ENCODE results near the gene TNKS2.

TNKS2 gene

DNA sequence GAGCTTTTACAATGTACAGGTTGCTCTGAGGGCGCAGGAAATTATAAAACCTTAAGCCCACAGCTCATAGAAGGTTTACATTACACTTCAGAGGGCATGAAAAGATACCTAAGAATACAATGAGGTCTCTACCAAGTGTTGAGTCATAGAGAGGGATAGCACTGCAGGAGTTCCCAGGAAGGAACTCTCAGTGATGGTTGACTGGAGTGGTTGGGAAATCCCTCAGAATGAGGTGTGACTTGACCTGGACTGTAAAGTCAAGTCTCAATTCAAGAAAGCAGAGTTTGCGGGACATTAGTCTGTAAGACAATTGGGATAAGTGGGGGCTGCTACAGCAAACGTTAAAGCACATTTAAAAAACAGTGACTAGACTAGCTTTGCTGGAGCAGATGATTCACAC lies 21.9 kb downstream of the TNKS2 start:
- no peak overlapping the region for H3K4me3 ChIP-seq (ENCODE audit: low read length)
- TF ChIP-seq, protein P1, sequence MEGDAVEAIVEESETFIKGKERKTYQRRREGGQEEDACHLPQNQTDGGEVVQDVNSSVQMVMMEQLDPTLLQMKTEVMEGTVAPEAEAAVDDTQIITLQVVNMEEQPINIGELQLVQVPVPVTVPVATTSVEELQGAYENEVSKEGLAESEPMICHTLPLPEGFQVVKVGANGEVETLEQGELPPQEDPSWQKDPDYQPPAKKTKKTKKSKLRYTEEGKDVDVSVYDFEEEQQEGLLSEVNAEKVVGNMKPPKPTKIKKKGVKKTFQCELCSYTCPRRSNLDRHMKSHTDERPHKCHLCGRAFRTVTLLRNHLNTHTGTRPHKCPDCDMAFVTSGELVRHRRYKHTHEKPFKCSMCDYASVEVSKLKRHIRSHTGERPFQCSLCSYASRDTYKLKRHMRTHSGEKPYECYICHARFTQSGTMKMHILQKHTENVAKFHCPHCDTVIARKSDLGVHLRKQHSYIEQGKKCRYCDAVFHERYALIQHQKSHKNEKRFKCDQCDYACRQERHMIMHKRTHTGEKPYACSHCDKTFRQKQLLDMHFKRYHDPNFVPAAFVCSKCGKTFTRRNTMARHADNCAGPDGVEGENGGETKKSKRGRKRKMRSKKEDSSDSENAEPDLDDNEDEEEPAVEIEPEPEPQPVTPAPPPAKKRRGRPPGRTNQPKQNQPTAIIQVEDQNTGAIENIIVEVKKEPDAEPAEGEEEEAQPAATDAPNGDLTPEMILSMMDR (conservative IDR thresholded peaks at IDR 0.05; ENCODE audit: low read depth, low read length): no peak
- no peak for DNase-seq (ENCODE audit: low read depth)

DNA sequence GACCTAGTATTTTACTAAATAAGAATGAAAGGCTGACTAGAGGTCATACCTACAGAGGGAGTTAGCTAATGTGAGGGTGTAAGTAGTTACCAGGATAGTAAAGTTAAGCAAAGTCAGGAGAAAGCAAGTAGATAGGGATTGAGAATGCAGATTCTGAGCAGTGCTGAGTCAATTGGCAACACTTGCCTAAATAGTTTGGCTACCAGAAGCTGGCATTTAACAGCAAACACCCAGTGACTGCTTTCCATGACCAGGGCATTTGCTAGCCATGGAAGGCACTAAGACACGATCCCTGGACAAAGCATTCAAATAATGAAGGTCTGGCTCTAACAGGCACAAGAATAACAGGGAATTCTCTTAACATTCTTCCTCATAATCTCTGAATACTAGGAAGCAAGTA lies 25.9 kb downstream of the TNKS2 start:
- DNase-seq (ENCODE audit: low read depth): no peak
- H3K4me3 ChIP-seq (ENCODE audit: low read length): no peak overlapping the region
- TF ChIP-seq, protein P1 (conservative IDR thresholded peaks at IDR 0.05; ENCODE audit: low read depth, low read length): no peak

DNA sequence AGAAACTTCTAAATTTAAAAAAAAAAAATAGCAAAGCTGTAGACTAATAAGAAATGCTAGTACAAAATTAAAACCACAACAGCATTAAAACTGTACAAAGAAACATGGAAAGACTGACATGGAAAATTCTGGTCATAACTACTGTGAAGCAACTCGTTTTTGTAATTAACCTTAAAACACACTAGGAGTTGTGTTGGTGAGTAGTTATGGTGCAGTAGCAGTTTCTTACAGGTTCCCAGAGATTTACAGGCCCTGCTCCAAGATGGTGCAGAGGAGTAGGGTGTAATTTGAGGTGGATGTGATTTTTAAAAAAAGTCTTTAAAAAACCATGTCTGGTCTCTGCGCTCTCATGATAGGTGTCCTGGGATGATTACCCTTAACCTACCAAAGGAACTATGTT lies 31.0 kb downstream of the TNKS2 start:
- TF ChIP-seq, protein P1 (conservative IDR thresholded peaks at IDR 0.05; ENCODE audit: low read depth, low read length): no peak

DNA sequence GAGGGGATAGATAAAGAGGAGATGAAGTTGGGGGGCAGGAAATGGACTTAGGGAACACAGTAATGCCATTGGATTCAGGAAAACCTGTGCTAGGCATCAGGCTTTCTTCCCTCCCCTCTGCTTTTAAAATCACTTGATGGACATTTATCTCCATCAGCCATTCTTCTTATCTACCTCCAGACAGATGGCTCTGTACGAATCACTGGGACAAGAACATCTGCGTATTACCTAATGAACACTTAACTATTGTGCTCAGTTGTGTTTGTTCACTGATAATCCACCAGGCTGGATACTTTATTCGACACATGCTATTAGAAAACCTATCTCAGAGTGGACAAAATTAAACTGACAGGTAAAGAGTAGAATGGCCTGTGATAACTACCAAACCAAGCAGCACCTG lies 40.0 kb downstream of the TNKS2 start:
- no peak overlapping the region for H3K4me3 ChIP-seq (ENCODE audit: low read length)
- DNase-seq (ENCODE audit: low read depth): no peak
- TF ChIP-seq, protein P1 (conservative IDR thresholded peaks at IDR 0.05; ENCODE audit: low read depth, low read length): no peak

More for the DNA sequence above, 31.0 kb downstream of the TNKS2 start:
- DNase-seq (ENCODE audit: low read depth): no peak
- no peak overlapping the region for H3K4me3 ChIP-seq (ENCODE audit: low read length)

GRCh38 chr10:91843083-91843482 lies 44.9 kb downstream of the TNKS2 start:
- TF ChIP-seq, protein P1 (conservative IDR thresholded peaks at IDR 0.05; ENCODE audit: low read depth, low read length): no peak
- no peak for DNase-seq (ENCODE audit: low read depth)
- no peak overlapping the region for H3K4me3 ChIP-seq (ENCODE audit: low read length)

- no peak for DNase-seq (ENCODE audit: low read depth)
Observed at GRCh38 chr10:91856637-91857036, 58.4 kb downstream of the TNKS2 start.

GRCh38 chr10:91860885-91861284 lies 62.7 kb downstream of the TNKS2 start:
- DNase-seq (ENCODE audit: low read depth): no peak
- no peak overlapping the region for H3K4me3 ChIP-seq (ENCODE audit: low read length)
- TF ChIP-seq, protein P1 (conservative IDR thresholded peaks at IDR 0.05; ENCODE audit: low read depth, low read length): no peak

More at GRCh38 chr10:91856637-91857036, 58.4 kb downstream of the TNKS2 start:
- H3K4me3 ChIP-seq (ENCODE audit: low read length): no peak overlapping the region
- TF ChIP-seq, protein P1 (conservative IDR thresholded peaks at IDR 0.05; ENCODE audit: low read depth, low read length): peak; percentile 65

All from retinal pigment epithelial cell (primary cell).